Prostate gland (tissue), 2 donors: ENCODE data around the gene RCC2. TPM values are rescaled to one million over a fixed set of nuclear protein-coding genes. Genes with fewer than 3 reads are reported as not detected.
A peak's percentile ranks its signal among the peaks of the same experiment; 100 is the strongest.

Source experiments
- DNase-seq: peaks from one replicate; pipeline ENCODE4 v3.0.0-alpha.2; 2019; ENCODE audit warnings: low spot score
- H3K27ac ChIP-seq, 2 donors: fragments of 200-600 bp; sonication (generic); 2 replicates each; pipeline ENCODE4 v1.5.1; 2017 to 2019
- H3K27me3 ChIP-seq: fragments of 200-600 bp; sonication (generic); replicated peaks from 2 replicates; pipeline ENCODE4 v1.5.1; 2019; ENCODE audit not compliant: insufficient read depth
- H3K36me3 ChIP-seq, 2 donors: fragments of 200-600 bp; sonication (generic); 1 replicate in 1 of 2; 2 replicates in 1 of 2; pipeline versions ENCODE4 v1.5.1 to v1.8.1; 2017 to 2019
- H3K4me1 ChIP-seq: fragments of 200-600 bp; sonication (generic); replicated peaks from 2 replicates; pipeline ENCODE4 v1.5.1; 2019
- H3K4me3 ChIP-seq, 2 donors: fragments of 200-600 bp; sonication (generic); 2 replicates each; pipeline ENCODE4 v1.5.1; 2017 to 2019
- H3K9me3 ChIP-seq: fragments of 200-600 bp; sonication (generic); 2 replicates; pipeline ENCODE4 v1.5.1; 2017
- POLR2A ChIP-seq: fragments of 450-650 bp; IDR thresholded peaks from one replicate; pipeline ENCODE4 v1.6.1; 2016; ENCODE audit warnings: antibody characterized with exemption, mild to moderate bottlenecking
- POLR2AphosphoS5 ChIP-seq: sonication (generic); formaldehyde crosslinking; IDR thresholded peaks from one replicate; pipeline ENCODE4 v1.6.1; 2017; ENCODE audit warnings: antibody characterized with exemption
- WGBS: methylation state at CpG from one replicate; pipeline ENCODE4 v1.1.5; 2018; 5-methylcytosine and 5-hydroxymethylcytosine counted together
- intact Hi-C: fragments of 100-400 bp; cut with DNase I; formaldehyde crosslinking; loops from one replicate; pipeline ENCODE4 v1.14.2; 2022
- total RNA-seq, 2 donors: library from RNA; depleted of rRNA; stranded (reverse); fragments of >200 nt; gene quantifications; one replicate each; pipeline ENCODE4 v1.1.0, GENCODE V29; 2016
- TF ChIP-seq, protein P1 (sequence below), 4 experiments: fragments of 200-600 bp in 2 of 4; fragments of 450-650 bp in 2 of 4; sonication (generic) in 2 of 4; IDR thresholded peaks; 1 replicate in 3 of 4; 2 replicates in 1 of 4; pipeline ENCODE4 v1.5.1; 2016 to 2019; ENCODE audit warnings: antibody characterized with exemption in 4 of 4, mild to moderate bottlenecking in 2 of 4, moderate library complexity in 2 of 4

Gene RCC2
- total RNA-seq, 2 donors from 2014 or later, result 42.6 to 65.4 TPM

DNA sequence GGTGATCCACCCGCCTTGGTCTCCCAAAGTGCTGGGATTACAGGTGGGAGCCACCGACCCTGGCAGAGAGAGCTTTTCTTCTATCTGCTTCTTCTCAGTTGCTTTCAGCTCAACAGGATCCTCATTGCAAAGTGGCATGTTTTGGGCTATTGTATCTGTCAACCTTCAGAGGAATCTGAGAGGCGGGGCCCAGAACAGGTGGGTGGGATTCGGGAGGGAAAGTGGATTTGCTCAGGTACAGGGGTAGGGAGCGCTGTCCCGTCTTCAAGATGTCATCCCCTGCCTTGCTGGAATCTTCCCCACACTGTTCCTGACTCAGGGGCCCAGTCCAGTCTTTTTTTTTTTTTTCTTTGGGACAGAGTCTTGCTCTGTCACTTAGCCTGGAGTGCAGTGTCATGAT lies 26.9 kb upstream of the RCC2 start:
- Histone ChIP-seq H3K27me3 (peaks cover 3% of the 10 kb centered on the region), H3K4me1 (no peaks in the 10 kb centered on the region), H3K36me3 (no peaks in the 10 kb centered on the region), H3K27ac (no peak overlapping the region), H3K4me3 (no peak overlapping the region), H3K9me3 (no peaks in the 10 kb centered on the region)
- no peak for DNase-seq
- intact Hi-C loops, result no loop called here
- WGBS, result 96% methylated on average over 6 of the region's 6 CpGs
- TF ChIP-seq, protein P1, sequence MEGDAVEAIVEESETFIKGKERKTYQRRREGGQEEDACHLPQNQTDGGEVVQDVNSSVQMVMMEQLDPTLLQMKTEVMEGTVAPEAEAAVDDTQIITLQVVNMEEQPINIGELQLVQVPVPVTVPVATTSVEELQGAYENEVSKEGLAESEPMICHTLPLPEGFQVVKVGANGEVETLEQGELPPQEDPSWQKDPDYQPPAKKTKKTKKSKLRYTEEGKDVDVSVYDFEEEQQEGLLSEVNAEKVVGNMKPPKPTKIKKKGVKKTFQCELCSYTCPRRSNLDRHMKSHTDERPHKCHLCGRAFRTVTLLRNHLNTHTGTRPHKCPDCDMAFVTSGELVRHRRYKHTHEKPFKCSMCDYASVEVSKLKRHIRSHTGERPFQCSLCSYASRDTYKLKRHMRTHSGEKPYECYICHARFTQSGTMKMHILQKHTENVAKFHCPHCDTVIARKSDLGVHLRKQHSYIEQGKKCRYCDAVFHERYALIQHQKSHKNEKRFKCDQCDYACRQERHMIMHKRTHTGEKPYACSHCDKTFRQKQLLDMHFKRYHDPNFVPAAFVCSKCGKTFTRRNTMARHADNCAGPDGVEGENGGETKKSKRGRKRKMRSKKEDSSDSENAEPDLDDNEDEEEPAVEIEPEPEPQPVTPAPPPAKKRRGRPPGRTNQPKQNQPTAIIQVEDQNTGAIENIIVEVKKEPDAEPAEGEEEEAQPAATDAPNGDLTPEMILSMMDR (IDR thresholded peaks at IDR 0.05), result no peak
- TF ChIP-seq POLR2AphosphoS5 (no peak), POLR2A (no peak)

DNA sequence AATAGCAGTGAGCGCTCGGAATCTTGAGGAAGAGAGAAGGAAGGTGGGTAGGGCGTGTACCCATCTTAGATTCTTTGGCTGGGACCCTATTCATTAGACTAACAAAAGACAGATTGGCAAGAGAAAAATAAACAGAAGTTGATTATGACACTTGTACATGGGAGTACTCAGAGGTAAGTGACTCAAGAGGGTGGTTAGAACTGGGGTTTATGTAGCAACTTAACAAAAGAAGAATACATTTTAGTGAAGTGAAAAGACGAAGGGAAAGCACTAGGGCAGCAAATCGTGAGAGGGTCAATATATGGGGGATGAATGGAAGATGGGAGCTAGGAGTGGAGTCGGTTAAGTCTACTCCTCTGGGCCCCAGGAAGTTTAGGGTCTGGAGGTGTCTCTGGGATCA lies 25.8 kb upstream of the RCC2 start:
- H3K4me1 ChIP-seq, result no peaks in the 10 kb centered on the region
- H3K27ac ChIP-seq, result no peak overlapping the region
- H3K27me3 ChIP-seq, result peaks cover 3% of the 10 kb centered on the region
- WGBS, result 68% methylated on average over 6 of the region's 6 CpGs
- TF ChIP-seq POLR2A, result no peak
- TF ChIP-seq, protein P1 (IDR thresholded peaks at IDR 0.05), result no peak
- no peak for TF ChIP-seq POLR2AphosphoS5
- no peaks in the 10 kb centered on the region for H3K36me3 ChIP-seq
- H3K4me3 ChIP-seq, result no peak overlapping the region
- no peaks in the 10 kb centered on the region for H3K9me3 ChIP-seq
- intact Hi-C loops, result no loop called here
- no peak for DNase-seq

DNA sequence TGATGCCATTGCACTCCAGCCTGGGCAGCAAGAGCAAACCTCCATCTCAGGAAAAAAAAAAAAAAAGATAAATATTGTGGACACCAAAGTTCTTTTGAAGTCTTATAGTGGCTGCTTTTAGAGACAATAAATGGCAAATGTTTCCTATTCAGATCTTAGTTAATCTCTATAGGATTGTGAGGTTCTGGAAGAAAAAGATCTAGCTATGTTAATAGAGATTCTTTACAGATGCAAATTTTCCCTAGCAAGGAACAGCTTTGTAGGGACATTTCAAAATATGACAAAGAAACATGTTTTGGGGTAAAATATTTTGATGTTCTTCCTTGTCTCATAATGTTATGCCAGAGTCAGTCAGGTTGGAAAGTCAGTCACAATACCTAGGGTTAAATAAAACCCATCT lies 24.5 kb upstream of the RCC2 start:
- Histone ChIP-seq H3K36me3 (no peaks in the 10 kb centered on the region), H3K27me3 (peaks cover 3% of the 10 kb centered on the region), H3K27ac (no peak overlapping the region), H3K4me1 (no peaks in the 10 kb centered on the region), H3K9me3 (no peaks in the 10 kb centered on the region), H3K4me3 (no peak overlapping the region)
- TF ChIP-seq POLR2AphosphoS5 (no peak), POLR2A (no peak)
- TF ChIP-seq, protein P1 (IDR thresholded peaks at IDR 0.05), result no peak
- intact Hi-C loops, result no loop called here
- DNase-seq, result no peak

GRCh38 chr1:17462669-17463068 lies 23.2 kb upstream of the RCC2 start:
- intact Hi-C loops, result no loop called here
- H3K27ac ChIP-seq, result no peak overlapping the region
- TF ChIP-seq POLR2A (no peak), POLR2AphosphoS5 (no peak)
- TF ChIP-seq, protein P1 (IDR thresholded peaks at IDR 0.05), result no peak
- H3K4me1 ChIP-seq, result no peaks in the 10 kb centered on the region
- H3K27me3 ChIP-seq, result no peaks in the 10 kb centered on the region
- WGBS, result 94% methylated on average over 5 of the region's 5 CpGs
- H3K9me3 ChIP-seq, result no peaks in the 10 kb centered on the region
- H3K4me3 ChIP-seq, result no peak overlapping the region
- no peak for DNase-seq
- H3K36me3 ChIP-seq, result no peaks in the 10 kb centered on the region

GRCh38 chr1:17460219-17460618 lies 20.7 kb upstream of the RCC2 start:
- no peaks in the 10 kb centered on the region for H3K36me3 ChIP-seq
- H3K9me3 ChIP-seq, result no peaks in the 10 kb centered on the region
- DNase-seq, result peak; percentile 36
- intact Hi-C loops, result no loop called here
- no peaks in the 10 kb centered on the region for H3K4me1 ChIP-seq
- WGBS, result 33% methylated on average over 9 of the region's 10 CpGs
- H3K27ac ChIP-seq, result no peak overlapping the region
- no peaks in the 10 kb centered on the region for H3K27me3 ChIP-seq
- TF ChIP-seq, protein P1 (IDR thresholded peaks at IDR 0.05), result no peak
- TF ChIP-seq POLR2AphosphoS5 (no peak), POLR2A (no peak)
- no peak overlapping the region for H3K4me3 ChIP-seq
